Activated CD8-positive, alpha-beta memory T cell treated with anti-CD3 and anti-CD28 coated beads, Interleukin-2, amount 50 U/mL, for 1 hour (primary cell): Measurements from ENCODE around the gene RCOR1.

Experiments used
- DNase-seq: peaks from one replicate; pipeline ENCODE4 v3.0.0-alpha.2; 2020; ENCODE audit errors: extremely low read depth

Gene RCOR1

DNA sequence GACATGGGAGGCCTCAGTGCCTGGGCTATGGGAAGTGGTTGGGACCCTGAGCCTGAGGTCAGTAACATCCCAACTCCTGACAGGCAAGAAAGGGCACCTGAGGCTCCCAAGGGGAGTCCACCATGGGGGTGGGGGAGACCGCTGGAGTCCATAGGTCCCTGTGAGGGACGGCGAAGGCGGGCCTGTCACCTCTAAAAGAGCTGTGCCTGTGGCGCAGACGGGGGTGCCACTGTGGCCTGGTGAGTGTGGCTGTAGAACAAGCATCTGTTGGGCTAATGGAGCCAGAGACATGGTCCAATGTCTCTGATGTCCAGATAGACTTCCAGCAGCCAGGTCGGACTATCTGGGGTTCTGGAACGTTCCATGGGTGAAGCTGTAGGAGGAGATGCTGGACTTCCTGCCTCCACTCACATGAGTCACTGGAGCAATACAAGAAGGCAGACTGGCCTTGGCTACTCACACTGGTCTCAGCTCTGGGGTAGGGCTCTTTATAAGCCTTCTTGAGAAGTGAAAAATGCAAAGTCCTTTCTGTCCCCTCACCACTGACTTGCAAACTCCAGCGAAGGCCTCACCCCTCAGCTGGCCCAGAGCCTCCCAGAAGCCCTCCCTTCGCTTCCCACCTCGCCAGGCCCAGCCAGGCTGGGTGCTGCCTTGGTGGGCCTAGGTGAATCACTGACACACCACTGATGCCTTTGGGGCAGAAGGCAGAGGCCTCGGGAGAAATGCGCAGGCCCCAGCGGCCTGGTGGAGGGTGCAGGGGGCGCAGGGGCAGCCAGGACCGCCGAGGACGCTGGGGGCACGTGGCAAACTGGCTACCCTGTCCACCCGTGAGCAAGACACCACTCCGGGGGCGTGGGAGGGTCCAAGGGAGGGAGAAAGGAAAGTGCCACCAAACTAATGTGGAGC, 183.7 kb downstream of the RCOR1 start:
- DNase-seq: no peak

DNA sequence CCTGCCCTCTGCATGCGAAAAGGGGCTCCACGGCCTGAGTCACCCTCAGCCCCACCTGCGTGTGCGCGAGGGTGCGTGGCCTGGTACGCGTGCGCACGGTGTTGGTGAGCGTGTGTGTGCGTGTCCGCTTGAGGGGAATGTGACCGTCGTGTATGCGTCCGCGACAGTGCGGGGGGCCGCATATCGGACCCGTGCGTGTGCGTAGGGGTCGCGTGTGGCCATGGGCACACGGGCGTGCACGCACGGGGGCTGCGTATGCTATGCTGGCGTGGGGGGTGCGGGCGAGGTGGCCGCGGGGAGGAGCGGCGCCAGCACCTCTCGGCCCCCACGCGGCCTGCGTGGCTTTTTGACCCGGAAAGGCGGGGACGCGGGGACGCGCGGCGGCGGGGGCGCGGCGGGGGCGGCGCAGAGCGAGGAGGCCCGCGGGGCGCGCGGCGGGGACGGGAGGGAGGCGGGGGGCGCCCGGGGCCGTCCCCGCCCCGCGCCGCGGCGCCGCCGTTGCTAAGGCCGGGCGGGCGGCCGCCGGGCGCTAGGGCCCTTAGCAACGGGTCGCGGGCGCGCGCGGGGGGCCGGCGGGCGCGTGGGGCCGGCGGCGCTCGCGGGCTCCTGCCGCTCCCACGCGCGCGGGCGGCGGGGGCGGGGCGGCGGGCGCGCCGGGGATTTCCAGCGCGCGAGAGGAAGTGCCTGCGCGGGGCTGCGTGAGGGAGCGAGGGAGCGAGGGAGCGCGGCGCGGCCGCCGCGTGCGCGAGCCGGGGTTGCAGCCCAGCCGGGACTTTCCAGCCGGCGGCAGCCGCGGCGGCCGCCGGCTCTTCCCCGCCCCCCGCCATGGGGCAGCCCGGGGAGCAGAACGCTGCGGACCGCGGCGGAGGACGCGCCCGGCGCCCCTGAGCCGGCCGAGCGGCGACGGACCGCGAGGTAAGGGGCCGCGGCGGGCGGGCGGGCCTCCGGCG, 184.6 kb downstream of the RCOR1 start, which contains the start of gene TRAF3:
TRAF3 (plus strand) TSS at position 689 of the 950 bp plus-strand sequence. CDS start 92,753 bp downstream, outside the sequence.
- peak; percentile 50 for DNase-seq

GRCh38 chr14:102777711-102778337, 185.4 kb downstream of the RCOR1 start:
- no peak for DNase-seq

DNA sequence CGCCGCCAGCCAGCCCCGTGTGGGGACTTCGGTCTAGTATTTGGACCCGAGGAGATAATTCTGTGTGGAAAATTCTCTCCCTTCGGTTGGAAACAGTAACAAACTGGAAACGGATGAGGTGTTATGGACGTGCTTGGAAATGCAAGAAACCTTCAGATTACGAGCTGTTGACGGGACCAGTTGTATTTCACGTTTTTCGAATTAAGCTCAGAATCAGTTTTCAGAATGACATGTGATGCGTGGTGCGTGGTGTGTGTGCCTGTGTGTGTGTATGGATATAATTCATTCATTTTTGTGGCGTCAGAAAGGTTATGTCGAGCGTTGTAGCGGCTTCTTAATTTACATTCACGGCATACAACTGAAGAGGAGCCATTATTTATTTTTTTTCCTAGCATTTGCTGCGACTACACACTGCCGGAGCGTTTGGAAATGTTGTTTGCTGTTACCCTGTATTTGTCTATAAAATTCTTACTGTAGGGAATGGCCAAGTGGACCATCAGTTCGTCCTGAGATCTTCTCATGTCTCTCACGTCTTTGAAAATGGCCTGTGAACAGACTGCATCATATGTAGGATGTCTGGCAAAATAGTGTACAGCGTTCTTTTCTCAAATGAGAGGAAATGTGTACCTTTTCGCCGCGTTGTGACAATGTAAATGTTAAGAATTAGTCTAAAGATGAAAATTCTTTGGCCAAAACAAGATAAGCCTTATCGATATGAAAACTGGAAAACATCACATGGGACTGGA, 186.1 kb downstream of the RCOR1 start:
- DNase-seq: no peak

GRCh38 chr14:102779084-102779462, 186.6 kb downstream of the RCOR1 start:
- DNase-seq: no peak

DNA sequence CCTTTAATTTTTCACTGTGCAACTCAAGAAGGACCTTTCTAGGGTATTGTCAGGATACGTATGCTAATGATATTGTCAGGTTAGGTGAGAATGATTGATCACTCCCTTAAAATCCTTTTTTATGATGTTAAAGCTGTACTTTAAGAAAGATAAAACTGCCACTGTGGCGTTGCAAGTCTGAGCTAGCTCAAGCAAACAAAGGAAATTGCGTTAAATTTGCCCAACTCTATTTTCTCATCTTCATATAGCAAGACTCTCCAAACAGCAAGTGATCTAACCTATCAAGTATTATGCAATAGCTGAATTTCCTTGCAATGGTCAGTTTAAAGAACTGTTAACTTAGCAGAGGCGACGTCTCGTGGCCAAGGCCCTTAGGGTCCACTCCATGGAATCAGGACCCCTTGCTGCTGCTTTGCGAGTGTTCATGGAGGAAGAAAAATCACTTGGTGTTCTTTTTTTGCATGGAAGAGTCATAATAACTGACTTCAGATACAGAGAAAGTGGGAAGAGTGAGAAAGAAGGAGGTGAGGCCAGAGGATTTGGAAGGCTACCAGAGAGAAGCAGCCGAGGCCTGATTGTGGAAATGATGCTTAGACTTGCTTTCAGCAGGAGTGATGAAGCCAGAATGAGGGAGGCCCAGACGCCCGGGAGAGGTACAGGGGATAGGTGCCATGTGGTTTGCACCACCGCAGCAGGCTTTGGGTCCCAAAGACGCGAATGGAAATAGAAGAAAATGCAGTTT, 187.3 kb downstream of the RCOR1 start:
- no peak for DNase-seq
